GM19043 (cell line): Measurements from ENCODE around the gene MB21D2.
A peak's percentile ranks its signal among the peaks of the same experiment; 100 is the strongest.

Source experiments
- ATAC-seq: cut with Tn5 transposase; IDR thresholded peaks from one replicate; pipeline ENCODE4 v1.9.1; 2021; ENCODE audit warnings: low read depth; ENCODE audit not compliant: unreplicated experiment

Gene MB21D2

GRCh38 chr3:192840143-192840836, 77.4 kb downstream of the MB21D2 start:
- ATAC-seq: no peak

DNA sequence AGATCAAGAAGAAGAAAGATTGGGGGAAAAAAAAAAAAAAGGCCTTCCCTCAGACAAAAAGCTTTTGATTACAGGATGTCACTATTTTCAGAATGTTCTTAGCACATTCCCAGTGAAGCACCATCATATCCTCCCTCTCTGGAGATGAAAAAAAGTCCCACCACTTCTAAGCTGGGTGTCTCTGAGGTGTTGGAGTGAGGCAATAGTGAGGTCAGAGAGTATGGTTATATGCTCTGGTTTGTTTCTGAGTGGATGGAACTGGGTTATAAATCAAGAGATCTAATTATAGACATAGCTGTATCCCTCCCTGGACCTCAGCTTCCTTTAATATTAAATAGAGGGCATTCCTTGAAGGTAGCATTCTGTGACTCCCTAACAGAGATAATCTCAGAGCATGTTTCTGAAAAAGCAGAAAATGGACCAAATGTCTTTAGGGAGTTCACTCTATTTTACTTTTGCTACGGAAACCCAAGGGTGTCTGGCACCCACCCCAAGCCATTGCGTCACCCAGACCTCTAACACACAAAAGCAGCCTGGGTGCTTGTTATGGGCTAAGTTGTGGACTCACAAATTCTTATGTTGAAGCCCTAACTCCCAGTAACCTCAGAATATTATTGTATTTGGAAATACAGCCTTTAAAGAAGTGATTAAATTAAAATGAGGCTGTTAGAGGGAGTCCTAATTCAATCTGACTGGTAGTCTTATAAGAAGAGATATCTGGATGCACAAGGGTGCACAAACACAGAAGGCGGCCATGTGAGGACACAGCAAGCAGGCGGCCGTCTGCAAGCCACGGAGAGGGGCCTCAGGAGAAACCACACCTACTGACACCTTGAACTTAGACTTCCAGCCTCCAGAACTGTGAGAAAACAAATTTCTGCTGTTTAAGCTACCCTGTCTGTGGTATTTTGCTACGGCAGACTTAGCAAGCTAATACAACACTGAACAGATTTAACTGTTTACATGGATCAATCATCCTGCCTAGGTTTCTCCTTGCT, 81.5 kb downstream of the MB21D2 start:
- ATAC-seq: no peak

GRCh38 chr3:192834428-192834827, 83.2 kb downstream of the MB21D2 start:
- no peak for ATAC-seq

- no peak for ATAC-seq
Measured at GRCh38 chr3:192833177-192833890, 84.3 kb downstream of the MB21D2 start.

DNA sequence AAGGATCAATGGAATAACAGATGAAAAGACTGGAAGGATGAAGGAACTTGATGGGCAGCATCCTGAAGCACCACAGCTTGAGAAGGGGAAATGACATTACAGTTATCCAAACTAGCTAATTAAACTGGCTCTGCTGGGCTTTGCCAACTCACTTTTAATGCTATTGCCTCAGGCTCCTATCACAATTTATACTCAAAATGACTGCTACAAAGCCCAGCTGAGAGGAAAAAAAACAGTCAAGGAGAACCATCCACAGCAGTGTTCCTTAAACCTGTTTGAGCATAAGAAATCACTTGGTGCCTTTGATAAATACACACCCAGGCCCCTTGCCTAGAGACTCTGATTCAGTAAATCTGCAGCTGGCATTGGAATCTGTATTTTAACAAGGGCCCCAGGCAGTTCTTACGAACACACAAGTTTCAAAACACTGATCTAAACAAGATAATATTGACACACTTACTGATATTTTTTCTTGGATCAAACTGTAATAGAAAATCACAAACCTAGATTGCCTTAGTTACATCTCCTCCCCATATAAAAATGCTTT, 85.8 kb downstream of the MB21D2 start:
- no peak for ATAC-seq

- no peak for ATAC-seq
Measured at GRCh38 chr3:192831111-192831644, 86.5 kb downstream of the MB21D2 start.

- no peak for ATAC-seq
Measured at GRCh38 chr3:192830291-192831110, 87.2 kb downstream of the MB21D2 start.

DNA sequence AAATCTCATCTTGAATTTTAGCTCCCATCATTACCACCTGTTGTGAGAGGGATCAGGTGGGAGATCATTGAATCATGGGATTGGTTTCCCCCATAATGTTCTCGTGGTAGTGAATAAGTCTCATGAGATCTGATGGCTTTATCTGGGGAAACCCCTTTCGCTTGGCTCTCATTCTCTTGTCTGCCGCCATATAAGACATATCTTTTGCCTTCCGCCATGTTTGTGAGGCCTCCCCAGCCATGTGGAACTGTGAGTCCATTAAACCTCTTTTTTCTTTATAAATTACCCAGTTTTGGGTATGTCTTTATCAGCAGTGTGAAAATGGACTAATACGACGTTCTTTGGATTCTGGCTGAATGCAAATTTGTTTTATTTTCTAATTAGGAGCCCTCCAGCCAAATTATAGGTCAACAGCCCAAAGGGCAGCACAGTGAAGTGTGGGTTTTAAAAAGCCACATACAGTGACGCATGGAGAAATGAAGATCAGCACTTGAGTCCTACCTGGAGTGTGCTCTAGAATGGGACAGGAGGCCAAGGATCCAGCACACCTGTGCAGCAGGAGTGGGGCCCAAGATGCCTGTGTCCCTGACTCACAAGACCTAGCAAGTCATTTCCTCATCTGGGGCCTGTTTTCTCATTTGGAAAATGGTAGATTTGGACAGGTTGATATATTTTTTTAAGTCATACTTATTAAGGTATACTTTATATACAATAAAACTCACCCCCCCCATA, 89.6 kb downstream of the MB21D2 start:
- no peak for ATAC-seq

GRCh38 chr3:192827208-192827607, 90.4 kb downstream of the MB21D2 start:
- no peak for ATAC-seq

DNA sequence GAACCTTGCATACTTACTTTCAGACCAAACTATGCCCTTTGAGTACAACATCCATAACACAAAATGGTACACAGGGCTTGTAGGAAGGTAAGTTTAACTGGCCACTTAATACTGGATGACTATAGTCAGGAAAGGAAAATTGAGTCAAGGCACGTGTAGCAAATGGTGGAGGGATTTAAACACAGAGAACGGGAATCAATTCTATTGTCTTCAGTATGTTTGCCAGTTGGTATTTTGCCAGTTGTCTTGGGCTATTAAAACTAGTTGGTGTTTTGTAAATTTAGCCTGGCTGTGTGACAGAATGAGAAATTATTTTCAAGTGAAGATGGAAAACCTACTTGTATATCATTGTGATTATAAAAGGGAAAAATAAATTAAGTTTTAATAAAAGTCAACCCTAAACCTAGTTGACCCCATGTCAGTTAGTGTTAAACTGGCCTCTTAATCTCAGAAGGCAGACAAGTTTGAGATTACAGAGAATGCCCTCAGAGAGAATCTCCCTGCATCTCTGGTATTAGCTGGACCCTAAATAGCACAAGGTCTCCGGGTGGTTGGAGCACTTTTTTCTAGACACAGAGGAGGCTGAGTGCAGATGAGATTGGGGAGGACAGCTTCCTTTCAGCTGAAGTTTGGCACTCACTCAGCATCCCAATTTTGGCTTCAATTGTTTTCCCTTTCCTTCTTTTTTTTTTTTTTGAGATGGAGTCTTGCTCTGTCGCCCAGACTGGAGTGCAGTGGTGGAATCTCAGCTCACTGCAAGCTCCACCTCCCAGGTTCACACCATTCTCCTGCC, 91.2 kb downstream of the MB21D2 start:
- no peak for ATAC-seq

GRCh38 chr3:192825657-192826200, 91.9 kb downstream of the MB21D2 start:
- ATAC-seq: peak; percentile 50

DNA sequence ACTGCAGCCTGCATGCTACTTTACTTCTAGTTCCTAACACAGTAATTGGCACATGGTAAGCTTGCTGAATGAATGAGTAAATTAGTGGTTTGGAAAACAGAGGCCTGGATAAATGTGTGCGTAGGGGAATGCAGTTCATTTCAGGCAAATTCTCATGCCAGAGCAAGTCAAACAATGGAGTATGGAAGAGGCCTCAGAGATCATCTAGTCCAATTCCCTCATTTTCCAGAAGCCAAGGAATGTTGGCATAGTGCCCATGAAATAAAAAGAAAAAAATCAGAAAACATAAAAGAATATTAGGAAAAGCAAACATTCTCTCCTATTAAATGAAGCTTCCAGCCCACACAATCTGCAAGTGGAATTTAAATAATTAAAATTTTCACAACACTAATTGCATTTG, 92.4 kb downstream of the MB21D2 start:
- no peak for ATAC-seq

- no peak for ATAC-seq
Measured at GRCh38 chr3:192824313-192824712, 93.3 kb downstream of the MB21D2 start.

GRCh38 chr3:192821161-192821560, 96.5 kb downstream of the MB21D2 start:
- ATAC-seq: no peak

DNA sequence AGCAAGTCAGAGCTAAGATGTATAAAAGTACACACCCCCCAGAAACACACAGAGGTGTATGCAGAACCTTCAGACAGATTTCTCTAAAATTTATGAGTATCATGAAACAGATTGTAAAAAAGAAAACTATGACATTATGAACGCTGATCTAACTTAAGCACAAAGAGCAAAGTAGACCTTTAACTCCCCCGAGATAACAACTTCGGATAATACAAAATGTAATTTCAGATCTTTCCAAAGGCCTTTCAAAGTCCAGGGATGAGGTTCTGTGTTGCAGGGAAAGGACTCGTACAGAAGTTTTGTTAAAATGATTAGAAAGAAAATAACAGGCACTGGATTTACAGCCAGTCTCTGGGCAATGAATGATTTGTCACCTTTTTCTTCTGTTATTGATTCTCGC, 97.5 kb downstream of the MB21D2 start:
- no peak for ATAC-seq

DNA sequence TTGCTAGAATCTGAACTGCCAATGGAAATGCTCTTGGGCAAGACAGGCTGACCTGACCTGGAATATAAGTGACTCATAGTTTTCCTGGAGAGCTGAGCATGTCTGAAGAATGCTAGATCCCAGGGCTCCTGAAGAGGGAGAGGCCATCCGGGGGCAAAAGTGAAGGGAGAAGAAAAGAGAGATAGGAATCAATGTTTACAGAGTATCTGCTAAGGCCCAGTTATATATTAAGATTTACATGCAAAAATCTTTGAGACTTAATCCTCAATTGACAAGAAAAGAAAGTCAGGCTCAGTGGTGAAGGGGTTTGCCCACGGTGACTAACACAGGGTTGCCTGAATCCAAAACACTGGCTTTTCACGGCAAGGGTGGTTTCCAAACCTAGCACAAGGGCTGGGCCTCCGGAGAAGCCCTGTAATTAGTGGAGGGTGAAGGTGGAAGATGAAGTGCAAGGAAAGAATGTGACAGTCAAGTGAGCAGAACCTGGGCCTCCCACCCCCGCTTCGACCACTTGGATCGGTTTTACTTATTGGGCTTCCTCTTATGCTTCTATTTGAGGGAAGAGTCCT, 98.6 kb downstream of the MB21D2 start:
- no peak for ATAC-seq

DNA sequence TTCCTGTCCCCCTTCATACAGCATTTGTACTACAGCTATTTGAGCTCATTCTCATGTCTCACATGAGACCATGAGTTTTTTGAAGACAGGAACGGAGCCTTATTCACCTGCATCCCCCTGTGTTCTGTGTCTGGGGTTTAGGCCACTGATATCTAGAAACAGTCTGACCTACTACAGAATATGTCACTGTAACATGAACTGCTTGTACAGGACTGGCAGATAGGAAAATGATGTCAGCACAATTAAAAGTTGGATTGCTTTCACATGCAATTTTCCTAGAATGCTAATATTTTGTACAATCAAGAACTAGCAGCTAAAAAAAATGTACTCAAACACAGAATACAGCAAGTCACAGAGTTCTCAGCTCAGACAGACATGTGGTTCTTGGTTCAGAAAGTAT, 99.5 kb downstream of the MB21D2 start:
- ATAC-seq: no peak

GRCh38 chr3:192817506-192817905, 100.2 kb downstream of the MB21D2 start:
- ATAC-seq: no peak
